ENCODE results near the gene STATH.

DNA sequence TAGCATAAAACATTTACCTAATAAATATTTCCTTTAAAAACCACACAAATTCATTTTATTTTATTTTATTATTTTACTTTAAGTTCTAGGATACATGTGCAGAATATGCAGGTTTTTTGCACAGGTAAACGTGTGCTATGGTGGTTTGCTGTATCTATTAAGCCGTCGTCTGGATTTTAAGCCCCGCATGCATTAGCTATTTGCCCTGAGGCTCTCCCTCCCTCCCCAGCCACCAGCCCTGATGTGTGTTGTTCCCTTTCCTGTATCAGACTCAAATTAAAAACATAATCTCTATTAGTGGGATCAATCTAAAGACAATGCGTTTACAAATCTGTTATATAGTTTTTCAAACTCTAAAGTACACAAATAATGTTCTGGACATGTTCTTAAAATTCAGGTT lies 31.2 kb downstream of the STATH start:
- TF ChIP-seq, protein P1, sequence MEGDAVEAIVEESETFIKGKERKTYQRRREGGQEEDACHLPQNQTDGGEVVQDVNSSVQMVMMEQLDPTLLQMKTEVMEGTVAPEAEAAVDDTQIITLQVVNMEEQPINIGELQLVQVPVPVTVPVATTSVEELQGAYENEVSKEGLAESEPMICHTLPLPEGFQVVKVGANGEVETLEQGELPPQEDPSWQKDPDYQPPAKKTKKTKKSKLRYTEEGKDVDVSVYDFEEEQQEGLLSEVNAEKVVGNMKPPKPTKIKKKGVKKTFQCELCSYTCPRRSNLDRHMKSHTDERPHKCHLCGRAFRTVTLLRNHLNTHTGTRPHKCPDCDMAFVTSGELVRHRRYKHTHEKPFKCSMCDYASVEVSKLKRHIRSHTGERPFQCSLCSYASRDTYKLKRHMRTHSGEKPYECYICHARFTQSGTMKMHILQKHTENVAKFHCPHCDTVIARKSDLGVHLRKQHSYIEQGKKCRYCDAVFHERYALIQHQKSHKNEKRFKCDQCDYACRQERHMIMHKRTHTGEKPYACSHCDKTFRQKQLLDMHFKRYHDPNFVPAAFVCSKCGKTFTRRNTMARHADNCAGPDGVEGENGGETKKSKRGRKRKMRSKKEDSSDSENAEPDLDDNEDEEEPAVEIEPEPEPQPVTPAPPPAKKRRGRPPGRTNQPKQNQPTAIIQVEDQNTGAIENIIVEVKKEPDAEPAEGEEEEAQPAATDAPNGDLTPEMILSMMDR (IDR thresholded peaks at IDR 0.05), result no peak
- no peak for TF ChIP-seq EZH2 (IDR thresholded peaks at IDR 0.05)
- TF ChIP-seq EZH2phosphoT487 (IDR thresholded peaks at IDR 0.05), result no peak

Measured in neural progenitor cell (in vitro differentiated cells).